ENCODE data around the gene ARL4A. TPM values are rescaled to one million over a fixed set of nuclear protein-coding genes. Genes with fewer than 3 reads are reported as not detected.

Gene ARL4A
- total and polyA plus RNA-seq, 9 of the 15 experiments (the other 6 are each of a cell fraction or from before 2014, with no cell fraction given), result 118 to 688 (median 172) TPM

- TF ChIP-seq L3MBTL2 (IDR thresholded peaks at IDR 0.05), result peak; percentile 26; the same call in 1 of the 2 replicates
- TF ChIP-seq SMAD4 (CRISPR knock-in tag; conservative IDR thresholded peaks at IDR 0.05), result no peak
- TF ChIP-seq RB1 (IDR thresholded peaks at IDR 0.05; ENCODE audit: low read depth), result no peak
- no peak for TF ChIP-seq NFIX (CRISPR knock-in tag; IDR thresholded peaks at IDR 0.05; ENCODE audit: low read depth)
- TF ChIP-seq CLOCK (CRISPR knock-in tag; IDR thresholded peaks at IDR 0.05; ENCODE audit: borderline replicate concordance), result no peak
- no peak for TF ChIP-seq ZNF717 (CRISPR knock-in tag; IDR thresholded peaks at IDR 0.05)
- no peak for TF ChIP-seq MYBL2 (IDR thresholded peaks at IDR 0.05; ENCODE audit: low read depth)
- TF ChIP-seq MYBL2 (CRISPR knock-in tag; IDR thresholded peaks at IDR 0.05; ENCODE audit: borderline replicate concordance), result no peak
- TF ChIP-seq SNRNP70 (optimal IDR thresholded peaks at IDR 0.05; ENCODE audit: low read depth, low read length), result no peak
- no peak for TF ChIP-seq ARID3B (CRISPR knock-in tag; IDR thresholded peaks at IDR 0.05; ENCODE audit: borderline replicate concordance)
- no peak for TF ChIP-seq ZNF583 (CRISPR knock-in tag; IDR thresholded peaks at IDR 0.05)
- TF ChIP-seq NFE2 (IDR thresholded peaks at IDR 0.05; ENCODE audit: low read depth), result no peak
- no peak for TF ChIP-seq HDAC2 (IDR thresholded peaks at IDR 0.05)
- no peak for TF ChIP-seq SMAD2 (IDR thresholded peaks at IDR 0.05; ENCODE audit: low read depth, low read length)
- TF ChIP-seq TCF3 (CRISPR knock-in tag; IDR thresholded peaks at IDR 0.05), result no peak
Observed at GRCh38 chr7:12716722-12717121, 29.3 kb downstream of the ARL4A start (continued).
